ENCODE data around the gene CCDC81.
"Not testable (repeated sequence)": the region's sequence is repeated elsewhere in the genome, so short reads cannot be mapped to it uniquely, and the experiment has no call there.

CCDC81 gene

GRCh38 chr11:86388198-86388597, 13.5 kb downstream of the CCDC81 start:
- no peak for DNase-seq

GRCh38 chr11:86390487-86390886, 15.8 kb downstream of the CCDC81 start:
- DNase-seq: no peak

GRCh38 chr11:86395061-86395551, 20.4 kb downstream of the CCDC81 start:
- peak in 5 of 14 donors; percentile 0 to 22 (median 7) for DNase-seq

DNA sequence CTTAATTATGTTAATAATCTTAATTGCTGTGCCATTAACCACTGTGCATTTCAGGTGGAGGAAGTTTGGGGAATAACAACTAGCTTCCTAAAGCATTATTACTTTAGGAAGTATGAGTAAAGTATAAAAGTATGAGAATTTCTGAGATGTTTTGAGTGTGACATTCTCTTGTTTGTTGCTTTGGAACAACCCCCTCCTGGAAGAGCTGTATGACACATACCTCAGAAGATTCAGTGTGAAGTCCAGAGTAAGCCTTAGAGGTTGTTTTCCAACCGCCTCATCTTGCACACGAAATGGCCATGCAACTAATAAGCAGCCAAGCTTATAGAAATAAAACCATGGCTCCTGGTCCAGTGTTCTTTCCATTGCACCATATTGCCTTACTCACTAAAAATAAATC, 21.7 kb downstream of the CCDC81 start:
- DNase-seq: no peak

GRCh38 chr11:86397351-86397750, 22.7 kb downstream of the CCDC81 start:
- no peak for DNase-seq

DNA sequence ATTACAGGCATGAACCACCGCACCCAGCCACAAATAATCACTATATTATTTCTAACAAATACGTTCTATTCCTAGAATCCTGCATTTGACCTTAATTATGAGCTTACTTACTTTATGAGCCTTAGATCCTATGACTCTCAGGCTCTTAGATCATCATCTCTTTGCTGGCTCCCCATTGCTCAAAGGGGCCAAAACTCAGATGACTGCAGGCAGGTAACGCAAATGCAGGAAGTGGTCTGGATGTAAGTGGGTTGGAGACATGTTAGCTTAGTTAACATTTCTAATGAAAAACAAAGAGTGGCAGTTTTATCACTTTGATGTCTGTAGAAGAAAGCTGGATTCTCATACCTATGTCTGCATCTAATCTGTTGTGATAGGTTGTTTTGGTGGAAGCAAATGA, 23.4 kb downstream of the CCDC81 start:
- no peak for DNase-seq

GRCh38 chr11:86403458-86403857, 28.8 kb downstream of the CCDC81 start:
- no peak for DNase-seq

DNA sequence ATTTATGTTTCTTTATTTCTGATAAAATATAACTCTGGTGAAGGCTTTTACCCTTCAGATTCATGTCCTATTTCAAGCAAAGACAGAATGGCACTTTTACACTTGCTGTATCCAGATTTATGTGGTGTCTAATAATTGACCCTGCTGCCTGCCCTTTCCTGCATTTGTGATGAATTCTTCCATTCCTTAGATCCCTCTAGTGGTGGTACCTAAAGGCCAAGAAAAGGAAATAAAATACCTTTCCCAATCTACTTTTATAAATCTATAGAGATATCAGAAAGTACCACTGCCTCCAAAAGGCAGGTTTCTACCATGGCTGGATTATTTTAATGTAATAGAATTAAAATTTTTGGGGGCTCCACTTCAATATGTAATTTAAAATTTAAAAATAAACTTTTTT, 34.2 kb downstream of the CCDC81 start:
- no peak for DNase-seq

- no peak for DNase-seq
Observed at GRCh38 chr11:86414032-86414431, 39.3 kb downstream of the CCDC81 start.

DNA sequence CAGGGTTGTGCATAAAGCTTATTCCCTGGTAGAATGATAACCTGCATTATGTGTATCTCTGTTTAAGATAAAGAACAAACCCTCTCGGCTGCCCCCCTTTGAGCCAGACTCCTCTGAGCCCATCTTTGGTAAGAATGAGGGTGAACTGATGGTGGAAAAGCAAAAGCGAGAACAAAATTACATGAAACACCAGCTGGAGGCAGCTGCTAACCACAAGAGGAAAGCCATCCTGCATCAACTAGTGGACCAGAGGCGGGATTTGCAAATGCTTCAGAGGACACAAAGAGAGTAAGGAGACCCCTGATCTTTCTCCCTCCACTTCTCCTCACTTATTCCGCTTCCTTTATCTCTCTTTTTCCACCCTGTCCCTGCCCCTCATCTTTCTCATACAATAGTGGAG, 40.3 kb downstream of the CCDC81 start:
- no peak for DNase-seq

DNA sequence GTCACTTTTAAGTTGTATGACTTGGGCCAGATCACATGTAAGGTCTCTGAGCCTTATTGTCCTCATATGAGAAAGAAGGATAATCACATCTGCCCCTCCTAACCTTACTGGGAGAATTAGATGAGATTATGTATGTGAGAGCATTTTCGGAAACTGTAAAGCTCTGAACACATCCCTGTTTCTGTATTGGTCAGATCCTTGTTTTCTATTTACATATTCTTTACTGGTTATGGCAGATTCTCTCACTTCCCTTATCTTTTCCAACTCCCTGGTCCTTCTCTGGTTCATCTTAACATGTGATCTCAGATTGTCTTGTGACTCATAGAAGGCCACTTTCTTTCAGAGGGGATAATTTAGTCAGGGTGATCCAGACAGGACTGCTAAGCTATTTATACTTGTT, 41.8 kb downstream of the CCDC81 start:
- DNase-seq: no peak

GRCh38 chr11:86416951-86417350, 42.3 kb downstream of the CCDC81 start:
- DNase-seq: not testable (repeated sequence)

DNA sequence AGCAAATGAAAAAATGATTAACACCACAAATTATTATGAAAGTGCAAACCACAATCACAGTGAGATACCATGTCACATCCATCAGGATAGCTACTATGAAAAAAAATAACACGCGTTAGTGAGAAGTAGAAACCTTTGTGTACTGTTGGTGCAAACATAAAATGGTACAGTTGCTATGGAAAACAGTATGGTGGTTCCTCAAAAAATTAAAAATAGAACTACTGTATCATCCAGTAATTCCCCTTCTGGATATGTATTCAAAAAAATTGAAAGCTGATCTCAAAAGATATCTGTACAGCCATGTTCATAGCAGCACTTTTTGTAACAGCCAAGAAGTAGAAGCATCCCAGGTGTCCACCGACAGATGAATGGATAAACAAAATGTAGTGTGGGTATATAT, 43.4 kb downstream of the CCDC81 start:
- no peak for DNase-seq

- no peak for DNase-seq
Observed at GRCh38 chr11:86418513-86418912, 43.8 kb downstream of the CCDC81 start.

GRCh38 chr11:86418917-86419316, 44.2 kb downstream of the CCDC81 start:
- DNase-seq: no peak

DNA sequence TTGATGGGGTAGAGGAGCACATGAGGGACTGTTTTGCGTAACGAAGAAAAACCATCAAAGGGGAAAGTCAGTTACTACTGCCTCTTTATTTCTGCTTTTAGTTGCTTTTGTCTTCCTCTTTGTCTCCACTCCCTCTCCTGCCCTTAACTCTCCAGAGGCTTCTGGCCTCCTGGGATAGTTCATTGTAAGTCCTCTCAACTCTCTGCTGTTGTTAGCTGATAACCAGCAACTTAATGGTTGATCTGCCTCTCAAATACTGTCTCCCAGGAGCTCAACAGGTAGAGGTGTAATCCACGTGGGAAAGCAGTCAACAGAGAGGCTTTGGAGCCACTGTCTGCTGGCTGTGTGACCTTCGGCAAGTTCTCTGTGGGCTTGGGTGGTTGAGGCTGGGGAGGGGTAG, 47.3 kb downstream of the CCDC81 start:
- no peak for DNase-seq

DNA sequence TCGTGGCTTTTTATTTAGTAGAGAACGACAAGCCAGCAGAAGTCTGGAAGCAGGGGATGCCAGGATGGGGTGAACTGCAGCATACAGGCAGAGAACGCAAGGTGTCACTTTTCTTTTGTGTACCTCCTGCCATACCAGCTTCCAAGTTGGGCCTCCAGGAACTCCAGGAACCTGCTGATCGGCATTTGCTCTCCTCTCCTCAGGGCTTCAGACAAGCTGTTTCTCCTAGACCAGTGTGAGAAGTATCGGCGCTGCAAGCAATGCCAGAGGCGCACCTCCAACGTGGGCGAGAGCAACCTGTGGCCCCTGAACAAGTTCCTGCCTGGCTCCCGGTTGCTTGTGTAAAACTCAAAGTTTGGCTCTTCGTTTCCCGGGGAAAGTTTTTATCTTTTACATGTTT, 47.7 kb downstream of the CCDC81 start:
- no peak for DNase-seq

DNA sequence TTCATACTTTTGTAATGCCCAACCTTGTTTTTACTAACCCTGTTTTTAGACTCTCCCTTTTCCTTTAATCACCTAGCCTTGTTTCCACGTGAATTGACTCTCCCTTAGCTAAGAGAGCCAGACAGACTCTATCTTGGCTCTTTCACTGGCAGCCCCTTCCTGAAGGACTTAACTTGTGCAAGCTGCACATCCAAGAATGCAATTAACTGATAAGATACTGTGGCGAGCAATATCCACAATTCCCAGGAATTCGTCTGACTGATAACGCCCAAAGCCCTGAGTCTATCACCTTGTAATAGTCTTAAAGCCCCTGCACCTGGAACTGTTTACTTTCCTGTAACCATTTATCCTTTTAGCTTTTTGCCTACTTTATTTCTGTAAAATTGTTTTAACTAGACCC, 48.8 kb downstream of the CCDC81 start:
- not testable (repeated sequence) for DNase-seq

DNA sequence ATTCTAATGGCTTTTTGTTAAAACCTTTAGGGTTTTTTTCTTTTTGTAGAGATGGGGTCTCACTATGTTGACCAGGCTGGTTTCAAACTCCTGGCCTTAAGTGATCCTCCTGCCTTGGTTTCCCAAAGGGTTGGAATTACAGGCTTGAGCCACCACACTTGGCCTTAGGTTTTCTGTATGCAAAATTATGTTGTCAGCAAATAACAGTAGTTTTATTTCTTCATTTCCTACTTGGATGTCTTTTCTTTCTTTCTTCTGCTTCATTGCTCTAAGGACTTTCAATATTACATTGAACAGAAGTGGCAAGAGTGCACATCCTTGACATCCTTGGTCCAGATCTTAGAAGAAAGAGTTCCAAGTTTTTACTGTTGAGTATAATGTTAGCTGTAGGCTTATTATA, 52.8 kb downstream of the CCDC81 start:
- no peak for DNase-seq

GRCh38 chr11:86431258-86431657, 56.6 kb downstream of the CCDC81 start:
- no peak for DNase-seq

GRCh38 chr11:86433361-86434095, 58.8 kb downstream of the CCDC81 start:
- not testable (repeated sequence) for DNase-seq

GRCh38 chr11:86435711-86436110, 61.0 kb downstream of the CCDC81 start:
- no peak for DNase-seq

- DNase-seq: no peak
Observed at GRCh38 chr11:86438685-86439084, 64.0 kb downstream of the CCDC81 start.

GRCh38 chr11:86440305-86440716, 65.6 kb downstream of the CCDC81 start:
- no peak for DNase-seq

DNA sequence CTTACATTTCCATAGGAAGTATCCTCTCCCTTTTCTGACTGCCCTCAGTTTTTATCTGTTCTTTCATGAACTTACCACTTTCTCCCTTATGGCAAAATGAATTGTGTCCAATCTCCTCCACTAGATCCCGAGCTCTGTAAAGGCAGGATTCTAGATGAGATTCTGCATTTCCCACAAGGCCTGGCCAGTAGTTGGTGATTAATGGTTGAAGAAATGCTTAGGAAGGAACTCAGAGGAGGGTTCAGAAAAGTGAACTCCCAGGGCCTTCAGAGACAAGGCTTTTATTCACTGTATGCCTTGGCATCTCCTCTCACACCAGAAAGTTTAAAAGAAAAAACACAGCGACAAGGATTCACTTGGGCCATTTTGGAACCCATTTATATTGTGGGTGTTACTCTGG, 66.2 kb downstream of the CCDC81 start:
- DNase-seq: no peak

Measured in C1 segment of cervical spinal cord (tissue), 14 donors.